ENCODE measurements around the gene MRPS2.

DNA sequence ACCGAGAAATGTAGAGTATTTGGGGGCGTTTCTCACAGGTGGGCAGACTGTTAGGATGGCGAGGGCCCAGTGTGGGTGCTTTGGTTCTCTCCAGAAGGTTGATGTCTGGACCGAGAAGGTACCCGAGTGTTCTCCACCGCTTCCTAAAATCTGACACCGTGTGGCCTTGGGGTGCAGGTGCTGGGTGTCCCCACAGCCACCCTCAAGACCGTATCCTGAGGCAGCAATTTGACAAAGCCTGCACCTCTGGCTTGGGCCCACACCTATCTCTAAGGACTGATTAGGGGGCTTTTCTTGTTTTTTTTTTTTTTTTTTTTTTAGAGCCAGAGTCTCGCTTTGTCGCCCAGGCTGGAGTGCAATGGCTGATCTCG, 19.6 kb upstream of the MRPS2 start:
- TF ChIP-seq ATF7 (IDR thresholded peaks at IDR 0.05) (no peak), JUN (IDR thresholded peaks at IDR 0.05; ENCODE audit: borderline replicate concordance, low read depth, low read length) (no peak), JUN (CRISPR knock-in tag; IDR thresholded peaks at IDR 0.05; ENCODE audit: borderline replicate concordance) (no peak), HEY1 (CRISPR knock-in tag; IDR thresholded peaks at IDR 0.05; ENCODE audit: borderline replicate concordance) (no peak), POLR2AphosphoS2 (IDR thresholded peaks at IDR 0.05; ENCODE audit: low read length) (no peak), ZBTB7A (IDR thresholded peaks at IDR 0.05; ENCODE audit: borderline replicate concordance, control insufficient read depth, low read depth, low read length) (no peak), MAFF (IDR thresholded peaks at IDR 0.05; ENCODE audit: low read length) (no peak), MCM2 (IDR thresholded peaks at IDR 0.05; ENCODE audit: low read depth) (no peak), ZNF184 (CRISPR knock-in tag; IDR thresholded peaks at IDR 0.05) (no peak), ZNF512 (tag; IDR thresholded peaks at IDR 0.05) (no peak), EP300 (IDR thresholded peaks at IDR 0.05; ENCODE audit: low read length) (no peak)
- TF ChIP-seq, protein P1, sequence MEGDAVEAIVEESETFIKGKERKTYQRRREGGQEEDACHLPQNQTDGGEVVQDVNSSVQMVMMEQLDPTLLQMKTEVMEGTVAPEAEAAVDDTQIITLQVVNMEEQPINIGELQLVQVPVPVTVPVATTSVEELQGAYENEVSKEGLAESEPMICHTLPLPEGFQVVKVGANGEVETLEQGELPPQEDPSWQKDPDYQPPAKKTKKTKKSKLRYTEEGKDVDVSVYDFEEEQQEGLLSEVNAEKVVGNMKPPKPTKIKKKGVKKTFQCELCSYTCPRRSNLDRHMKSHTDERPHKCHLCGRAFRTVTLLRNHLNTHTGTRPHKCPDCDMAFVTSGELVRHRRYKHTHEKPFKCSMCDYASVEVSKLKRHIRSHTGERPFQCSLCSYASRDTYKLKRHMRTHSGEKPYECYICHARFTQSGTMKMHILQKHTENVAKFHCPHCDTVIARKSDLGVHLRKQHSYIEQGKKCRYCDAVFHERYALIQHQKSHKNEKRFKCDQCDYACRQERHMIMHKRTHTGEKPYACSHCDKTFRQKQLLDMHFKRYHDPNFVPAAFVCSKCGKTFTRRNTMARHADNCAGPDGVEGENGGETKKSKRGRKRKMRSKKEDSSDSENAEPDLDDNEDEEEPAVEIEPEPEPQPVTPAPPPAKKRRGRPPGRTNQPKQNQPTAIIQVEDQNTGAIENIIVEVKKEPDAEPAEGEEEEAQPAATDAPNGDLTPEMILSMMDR (IDR thresholded peaks at IDR 0.05 in 2 of 3, conservative IDR thresholded peaks at IDR 0.05 in 1 of 3; ENCODE audit: insufficient read depth in 2 of 3, low read depth in 1 of 3, low read length in 3 of 3) = peak in 1 of 3 experiments; percentile 40; a peak in 2 of 6 replicates
- TF ChIP-seq, protein P2, sequence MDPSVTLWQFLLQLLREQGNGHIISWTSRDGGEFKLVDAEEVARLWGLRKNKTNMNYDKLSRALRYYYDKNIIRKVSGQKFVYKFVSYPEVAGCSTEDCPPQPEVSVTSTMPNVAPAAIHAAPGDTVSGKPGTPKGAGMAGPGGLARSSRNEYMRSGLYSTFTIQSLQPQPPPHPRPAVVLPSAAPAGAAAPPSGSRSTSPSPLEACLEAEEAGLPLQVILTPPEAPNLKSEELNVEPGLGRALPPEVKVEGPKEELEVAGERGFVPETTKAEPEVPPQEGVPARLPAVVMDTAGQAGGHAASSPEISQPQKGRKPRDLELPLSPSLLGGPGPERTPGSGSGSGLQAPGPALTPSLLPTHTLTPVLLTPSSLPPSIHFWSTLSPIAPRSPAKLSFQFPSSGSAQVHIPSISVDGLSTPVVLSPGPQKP (CRISPR knock-in tag; IDR thresholded peaks at IDR 0.05) = no peak
- TF ChIP-seq, protein P3, sequence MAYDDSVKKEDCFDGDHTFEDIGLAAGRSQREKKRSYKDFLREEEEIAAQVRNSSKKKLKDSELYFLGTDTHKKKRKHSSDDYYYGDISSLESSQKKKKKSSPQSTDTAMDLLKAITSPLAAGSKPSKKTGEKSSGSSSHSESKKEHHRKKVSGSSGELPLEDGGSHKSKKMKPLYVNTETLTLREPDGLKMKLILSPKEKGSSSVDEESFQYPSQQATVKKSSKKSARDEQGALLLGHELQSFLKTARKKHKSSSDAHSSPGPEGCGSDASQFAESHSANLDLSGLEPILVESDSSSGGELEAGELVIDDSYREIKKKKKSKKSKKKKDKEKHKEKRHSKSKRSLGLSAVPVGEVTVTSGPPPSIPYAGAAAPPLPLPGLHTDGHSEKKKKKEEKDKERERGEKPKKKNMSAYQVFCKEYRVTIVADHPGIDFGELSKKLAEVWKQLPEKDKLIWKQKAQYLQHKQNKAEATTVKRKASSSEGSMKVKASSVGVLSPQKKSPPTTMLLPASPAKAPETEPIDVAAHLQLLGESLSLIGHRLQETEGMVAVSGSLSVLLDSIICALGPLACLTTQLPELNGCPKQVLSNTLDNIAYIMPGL (CRISPR knock-in tag; IDR thresholded peaks at IDR 0.05) = no peak
- TF ChIP-seq, protein P4, sequence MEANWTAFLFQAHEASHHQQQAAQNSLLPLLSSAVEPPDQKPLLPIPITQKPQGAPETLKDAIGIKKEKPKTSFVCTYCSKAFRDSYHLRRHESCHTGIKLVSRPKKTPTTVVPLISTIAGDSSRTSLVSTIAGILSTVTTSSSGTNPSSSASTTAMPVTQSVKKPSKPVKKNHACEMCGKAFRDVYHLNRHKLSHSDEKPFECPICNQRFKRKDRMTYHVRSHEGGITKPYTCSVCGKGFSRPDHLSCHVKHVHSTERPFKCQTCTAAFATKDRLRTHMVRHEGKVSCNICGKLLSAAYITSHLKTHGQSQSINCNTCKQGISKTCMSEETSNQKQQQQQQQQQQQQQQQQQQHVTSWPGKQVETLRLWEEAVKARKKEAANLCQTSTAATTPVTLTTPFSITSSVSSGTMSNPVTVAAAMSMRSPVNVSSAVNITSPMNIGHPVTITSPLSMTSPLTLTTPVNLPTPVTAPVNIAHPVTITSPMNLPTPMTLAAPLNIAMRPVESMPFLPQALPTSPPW (CRISPR knock-in tag; IDR thresholded peaks at IDR 0.05) = no peak
